ENCODE results near the gene TEAD2.

DNA sequence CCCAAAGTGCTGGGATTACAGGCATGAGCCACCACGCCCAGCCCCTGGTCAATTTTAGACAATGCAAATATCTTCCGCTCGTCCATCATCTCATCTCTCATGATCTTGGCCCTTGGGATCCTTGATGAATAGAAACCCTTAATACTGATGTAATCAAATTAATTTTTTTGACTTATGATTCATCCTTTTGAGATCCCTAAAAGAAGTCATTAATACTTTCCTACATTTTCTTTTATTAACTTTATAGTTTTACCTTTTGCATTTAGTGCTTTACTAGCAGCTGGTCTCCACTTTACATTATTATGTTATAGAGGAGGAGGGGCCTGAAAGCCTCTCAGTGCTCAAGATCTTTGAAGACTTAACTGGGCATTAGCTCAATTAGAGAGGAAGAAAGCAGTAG, 18.2 kb upstream of the TEAD2 start:
- TF ChIP-seq, protein P1, sequence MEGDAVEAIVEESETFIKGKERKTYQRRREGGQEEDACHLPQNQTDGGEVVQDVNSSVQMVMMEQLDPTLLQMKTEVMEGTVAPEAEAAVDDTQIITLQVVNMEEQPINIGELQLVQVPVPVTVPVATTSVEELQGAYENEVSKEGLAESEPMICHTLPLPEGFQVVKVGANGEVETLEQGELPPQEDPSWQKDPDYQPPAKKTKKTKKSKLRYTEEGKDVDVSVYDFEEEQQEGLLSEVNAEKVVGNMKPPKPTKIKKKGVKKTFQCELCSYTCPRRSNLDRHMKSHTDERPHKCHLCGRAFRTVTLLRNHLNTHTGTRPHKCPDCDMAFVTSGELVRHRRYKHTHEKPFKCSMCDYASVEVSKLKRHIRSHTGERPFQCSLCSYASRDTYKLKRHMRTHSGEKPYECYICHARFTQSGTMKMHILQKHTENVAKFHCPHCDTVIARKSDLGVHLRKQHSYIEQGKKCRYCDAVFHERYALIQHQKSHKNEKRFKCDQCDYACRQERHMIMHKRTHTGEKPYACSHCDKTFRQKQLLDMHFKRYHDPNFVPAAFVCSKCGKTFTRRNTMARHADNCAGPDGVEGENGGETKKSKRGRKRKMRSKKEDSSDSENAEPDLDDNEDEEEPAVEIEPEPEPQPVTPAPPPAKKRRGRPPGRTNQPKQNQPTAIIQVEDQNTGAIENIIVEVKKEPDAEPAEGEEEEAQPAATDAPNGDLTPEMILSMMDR (IDR thresholded peaks at IDR 0.05; ENCODE audit: insufficient read depth, low read length, poor library complexity, severe bottlenecking): no peak
- TF ChIP-seq EZH2phosphoT487 (conservative IDR thresholded peaks at IDR 0.05; ENCODE audit: low read length): no peak

All from SU-DHL-6 (cell line).